DOHH2 (cell line): ENCODE data around the gene GREB1.

Experiments used
- H3F3A ChIP-seq: fragments of 200-600 bp; sonication (generic), shearing (Covaris generic); 2 replicates; pipeline ENCODE4 v1.6.0; 2016; ENCODE audit warnings: antibody characterized with exemption, mild to moderate bottlenecking; ENCODE audit not compliant: control insufficient read depth, insufficient read depth
- H3K27ac ChIP-seq: fragments of 200-600 bp; sonication (generic); 2 replicates; pipeline ENCODE4 v1.5.1; 2014; ENCODE audit warnings: low read depth, mild to moderate bottlenecking, low read length, moderate library complexity
- H3K27me3 ChIP-seq: fragments of 200-600 bp; sonication (generic); 2 replicates; pipeline ENCODE4 v1.6.1; 2014; ENCODE audit warnings: mild to moderate bottlenecking, low read length, mixed read lengths; ENCODE audit not compliant: control insufficient read depth
- H3K36me3 ChIP-seq: fragments of 200-600 bp; sonication (generic); 2 replicates; pipeline ENCODE4 v1.6.1; 2014; ENCODE audit warnings: mild to moderate bottlenecking, low read length, moderate library complexity, mixed read lengths; ENCODE audit not compliant: control insufficient read depth
- H3K4me1 ChIP-seq: fragments of 200-600 bp; sonication (generic); 2 replicates; pipeline ENCODE4 v1.6.1; 2014; ENCODE audit warnings: mild to moderate bottlenecking, low read length, mixed read lengths; ENCODE audit not compliant: control insufficient read depth
- H3K4me2 ChIP-seq: fragments of 200-600 bp; sonication (generic); 2 replicates; pipeline ENCODE4 v1.6.0; 2014; ENCODE audit warnings: mild to moderate bottlenecking, low read length, moderate library complexity
- H3K4me3 ChIP-seq: fragments of 200-600 bp; sonication (generic); 2 replicates; pipeline ENCODE4 v1.5.1; 2014; ENCODE audit warnings: mild to moderate bottlenecking, low read length, mixed read lengths
- H3K79me2 ChIP-seq: fragments of 200-600 bp; sonication (generic); 2 replicates; pipeline ENCODE4 v1.6.1; 2014; ENCODE audit warnings: mild to moderate bottlenecking, low read length, mixed read lengths; ENCODE audit not compliant: control insufficient read depth
- H3K9me2 ChIP-seq: fragments of 200-600 bp; sonication (generic); replicated peaks from 2 replicates; pipeline ENCODE4 v1.6.1; 2014; ENCODE audit warnings: mild to moderate bottlenecking, low read length, mixed read lengths; ENCODE audit not compliant: control insufficient read depth
- H3K9me3 ChIP-seq: fragments of 200-600 bp; sonication (generic); 2 replicates; pipeline ENCODE4 v1.6.1; 2014; ENCODE audit warnings: antibody characterized with exemption, low read length, mixed read lengths; ENCODE audit not compliant: control insufficient read depth, insufficient read depth
- H4K20me1 ChIP-seq: fragments of 200-600 bp; sonication (generic); 2 replicates; pipeline ENCODE4 v1.6.0; 2014; ENCODE audit warnings: low read depth, mild to moderate bottlenecking, antibody characterized with exemption, low read length, moderate library complexity; ENCODE audit not compliant: control insufficient read depth, insufficient read depth
- CTCF ChIP-seq: fragments of 200-600 bp; sonication (generic); IDR thresholded peaks from one replicate; pipeline ENCODE4 v1.5.1; 2014; ENCODE audit warnings: antibody characterized with exemption, mild to moderate bottlenecking, low read depth, low read length; ENCODE audit not compliant: poor library complexity, severe bottlenecking
- EZH2phosphoT487 ChIP-seq: fragments of 200-600 bp; sonication (generic); IDR thresholded peaks from 2 replicates; pipeline ENCODE4 v1.6.1; 2017; ENCODE audit warnings: borderline replicate concordance, mild to moderate bottlenecking, antibody characterized with exemption, low read length, moderate library complexity, mixed read lengths

Gene GREB1

DNA sequence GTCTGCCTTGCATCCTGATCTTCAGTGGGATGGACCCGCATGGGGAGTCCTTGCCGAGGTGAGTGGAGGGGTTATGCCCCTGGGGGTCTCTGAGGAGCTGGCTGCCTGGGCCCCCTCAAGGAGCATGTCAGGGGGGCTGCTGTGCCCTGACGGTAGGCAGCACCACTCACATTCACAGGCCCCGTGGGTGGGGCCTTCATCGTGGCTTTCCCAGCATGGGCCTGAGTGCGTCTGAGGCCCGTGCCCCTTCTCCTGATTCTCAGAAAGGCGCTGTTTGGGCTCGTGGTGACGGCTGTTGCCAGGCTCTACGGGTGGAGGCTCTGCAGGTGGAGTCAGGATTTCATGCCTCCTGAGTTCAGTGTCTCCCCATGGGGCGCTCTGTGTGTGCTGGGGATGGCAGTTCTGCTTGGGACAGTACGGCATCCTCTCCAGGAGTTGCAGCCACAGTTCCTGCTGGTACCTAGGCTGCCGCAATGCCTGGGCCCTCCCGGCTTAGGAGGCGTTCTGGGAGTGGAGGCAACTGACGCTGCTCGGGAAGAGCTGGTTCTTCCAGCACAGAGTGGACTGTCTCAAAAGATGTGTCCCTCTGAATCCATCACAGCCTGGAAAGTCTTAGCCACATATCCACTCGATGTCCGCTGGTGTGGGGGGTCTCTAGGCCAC lies 78.8 kb downstream of the GREB1 start:
- H3F3A ChIP-seq, result no peaks in the 10 kb centered on the region
- H3K9me2 ChIP-seq, result no peaks in the 10 kb centered on the region
- no peaks in the 10 kb centered on the region for H3K36me3 ChIP-seq
- H4K20me1 ChIP-seq, result no peaks in the 10 kb centered on the region
- no peaks in the 10 kb centered on the region for H3K9me3 ChIP-seq
- no peaks in the 10 kb centered on the region for H3K79me2 ChIP-seq
- no peak overlapping the region for H3K4me3 ChIP-seq
- no peak overlapping the region for H3K4me2 ChIP-seq
- H3K27ac ChIP-seq, result no peak overlapping the region
- no peaks in the 10 kb centered on the region for H3K4me1 ChIP-seq
- TF ChIP-seq CTCF (no peak), EZH2phosphoT487 (no peak)
- H3K27me3 ChIP-seq, result no peaks in the 10 kb centered on the region

- H3K4me1 ChIP-seq, result no peaks in the 10 kb centered on the region
- no peak overlapping the region for H3K4me2 ChIP-seq
- no peak overlapping the region for H3K27ac ChIP-seq
- no peaks in the 10 kb centered on the region for H3K27me3 ChIP-seq
- no peaks in the 10 kb centered on the region for H3K36me3 ChIP-seq
- no peaks in the 10 kb centered on the region for H3F3A ChIP-seq
- no peak overlapping the region for H3K4me3 ChIP-seq
- no peaks in the 10 kb centered on the region for H3K9me3 ChIP-seq
- TF ChIP-seq CTCF (no peak), EZH2phosphoT487 (no peak)
- no peaks in the 10 kb centered on the region for H4K20me1 ChIP-seq
- H3K79me2 ChIP-seq, result no peaks in the 10 kb centered on the region
- H3K9me2 ChIP-seq, result no peaks in the 10 kb centered on the region
Observed at GRCh38 chr2:11613297-11613696, 79.5 kb downstream of the GREB1 start.

DNA sequence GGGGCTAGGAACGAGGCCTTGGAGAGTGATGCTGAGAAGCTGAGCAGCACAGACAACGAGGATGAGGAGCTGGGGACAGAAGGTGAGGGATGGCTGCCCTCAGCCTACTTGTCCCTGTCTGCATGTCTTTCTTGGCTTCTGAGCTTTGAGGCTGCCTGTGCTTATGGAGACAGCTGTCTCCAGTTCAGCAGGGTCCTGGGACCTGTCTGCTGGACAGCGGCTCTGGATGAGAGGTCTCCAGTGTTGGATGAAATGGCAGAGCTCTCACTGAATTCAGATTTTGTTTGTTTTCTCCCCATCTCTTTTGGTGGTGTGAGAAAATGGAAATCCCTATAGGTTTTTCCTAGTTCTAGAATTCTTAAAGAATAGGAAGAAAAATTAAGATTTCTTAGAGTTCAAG lies 81.4 kb downstream of the GREB1 start:
- H3K4me1 ChIP-seq, result no peaks in the 10 kb centered on the region
- TF ChIP-seq CTCF, result no peak
- no peaks in the 10 kb centered on the region for H3K9me2 ChIP-seq
- H3K36me3 ChIP-seq, result no peaks in the 10 kb centered on the region
- H3K4me2 ChIP-seq, result no peak overlapping the region
- H3F3A ChIP-seq, result no peaks in the 10 kb centered on the region
- no peak overlapping the region for H3K4me3 ChIP-seq
- H3K9me3 ChIP-seq, result no peaks in the 10 kb centered on the region
- H3K27me3 ChIP-seq, result no peaks in the 10 kb centered on the region
- no peak overlapping the region for H3K27ac ChIP-seq
- no peaks in the 10 kb centered on the region for H4K20me1 ChIP-seq
- H3K79me2 ChIP-seq, result no peaks in the 10 kb centered on the region
